Breast epithelium (tissue), 4 donors: ENCODE results near the gene AMIGO3. TPM values are rescaled to one million over a fixed set of nuclear protein-coding genes. Genes with fewer than 3 reads are reported as not detected.

ENCODE experiments used
- DNase-seq, 2 donors: peaks; one replicate each; pipeline ENCODE4 v3.0.0-alpha.2; 2019; ENCODE audit warnings: low spot score in 2 of 2
- H3K27ac ChIP-seq, 2 donors: fragments of 200-600 bp; sonication (generic) in 1 of 2; one replicate each; pipeline ENCODE4 v1.5.1; 2016 to 2019; ENCODE audit warnings: mild to moderate bottlenecking in 1 of 2
- H3K27me3 ChIP-seq, 2 donors: fragments of 200-600 bp; sonication (generic) in 1 of 2; one replicate each; pipeline versions ENCODE4 v1.5.1 to v1.6.0; 2017 to 2019; ENCODE audit warnings: control low read depth in 1 of 2, mild to moderate bottlenecking in 1 of 2
- H3K36me3 ChIP-seq: fragments of 200-600 bp; one replicate; pipeline ENCODE4 v1.5.1; 2019
- H3K4me1 ChIP-seq, 2 donors: fragments of 200-600 bp; sonication (generic); one replicate each; pipeline ENCODE4 v1.5.1; 2016 to 2019; ENCODE audit warnings: control low read depth in 1 of 2
- H3K4me3 ChIP-seq, 3 donors: fragments of 200-600 bp; sonication (generic); 1 replicate in 2 of 3; 2 replicates in 1 of 3; pipeline ENCODE4 v1.5.1; 2016 to 2019; ENCODE audit warnings: mild to moderate bottlenecking in 3 of 3, moderate library complexity in 2 of 3
- H3K9me3 ChIP-seq, 2 donors: fragments of 200-600 bp; sonication (generic) in 1 of 2; one replicate each; pipeline ENCODE4 v1.5.1; 2016 to 2019; ENCODE audit warnings: control low read depth in 1 of 2
- POLR2A ChIP-seq: fragments of 450-650 bp; IDR thresholded peaks from one replicate; pipeline ENCODE4 v1.6.1; 2016; ENCODE audit warnings: antibody characterized with exemption, mild to moderate bottlenecking, moderate library complexity
- POLR2AphosphoS5 ChIP-seq, 3 donors: sonication (generic); formaldehyde crosslinking; IDR thresholded peaks; one replicate each; pipeline ENCODE4 v1.6.1; 2017; ENCODE audit warnings: antibody characterized with exemption in 3 of 3
- intact Hi-C: fragments of 100-400 bp; cut with DNase I; formaldehyde crosslinking; loops from one replicate; pipeline ENCODE4 v1.15.1; 2023; ENCODE audit warnings: low total_unique reads
- total RNA-seq, 3 donors: library from RNA; depleted of rRNA; stranded (reverse); fragments of >200 nt; gene quantifications; one replicate each; pipeline ENCODE4 v1.1.0, GENCODE V29; 2016
- TF ChIP-seq, protein P1 (sequence below), 3 donors: fragments of 450-650 bp; IDR thresholded peaks; one replicate each; pipeline ENCODE4 v1.5.1; 2016 to 2017; ENCODE audit warnings: antibody characterized with exemption in 3 of 3, mild to moderate bottlenecking in 3 of 3, moderate library complexity in 3 of 3

The AMIGO3 gene
- total RNA-seq, 3 donors from 2014 or later, result 0.98 to 1.3 (median 1.0) TPM

DNA sequence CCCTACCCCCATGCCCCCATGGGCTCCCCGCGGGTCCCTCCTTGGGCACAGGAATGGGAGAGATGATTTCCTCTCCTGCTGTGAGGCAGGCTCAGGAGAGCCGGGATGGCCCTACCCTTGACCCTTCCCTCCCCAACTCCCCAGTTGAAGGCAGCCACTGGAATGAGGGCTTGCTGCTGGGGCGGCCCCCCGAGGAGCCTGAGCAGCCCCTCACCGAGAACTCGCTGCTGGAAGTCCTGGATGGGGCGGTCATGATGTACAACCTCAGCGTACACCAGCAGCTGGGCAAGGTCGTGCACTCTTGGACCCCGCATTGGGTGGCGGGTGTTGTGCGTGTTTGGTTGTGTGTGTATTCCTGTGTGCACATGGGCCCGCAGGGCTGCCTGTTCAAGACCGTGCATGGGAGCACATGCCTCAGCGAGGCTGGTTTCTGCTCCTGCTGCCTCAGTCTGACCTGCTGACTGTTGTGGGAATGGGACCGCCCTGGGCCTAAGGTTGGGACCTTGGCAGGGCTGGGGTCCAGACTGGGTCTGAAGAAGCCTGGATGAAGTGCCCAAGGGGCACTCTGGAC is 14.0 kb downstream of the AMIGO3 start:
- intact Hi-C loops, result no loop called here
- H3K36me3 ChIP-seq, result no peaks in the 10 kb centered on the region
- H3K4me3 ChIP-seq, result no peak overlapping the region
- H3K27ac ChIP-seq, result no peak overlapping the region
- TF ChIP-seq, protein P1, sequence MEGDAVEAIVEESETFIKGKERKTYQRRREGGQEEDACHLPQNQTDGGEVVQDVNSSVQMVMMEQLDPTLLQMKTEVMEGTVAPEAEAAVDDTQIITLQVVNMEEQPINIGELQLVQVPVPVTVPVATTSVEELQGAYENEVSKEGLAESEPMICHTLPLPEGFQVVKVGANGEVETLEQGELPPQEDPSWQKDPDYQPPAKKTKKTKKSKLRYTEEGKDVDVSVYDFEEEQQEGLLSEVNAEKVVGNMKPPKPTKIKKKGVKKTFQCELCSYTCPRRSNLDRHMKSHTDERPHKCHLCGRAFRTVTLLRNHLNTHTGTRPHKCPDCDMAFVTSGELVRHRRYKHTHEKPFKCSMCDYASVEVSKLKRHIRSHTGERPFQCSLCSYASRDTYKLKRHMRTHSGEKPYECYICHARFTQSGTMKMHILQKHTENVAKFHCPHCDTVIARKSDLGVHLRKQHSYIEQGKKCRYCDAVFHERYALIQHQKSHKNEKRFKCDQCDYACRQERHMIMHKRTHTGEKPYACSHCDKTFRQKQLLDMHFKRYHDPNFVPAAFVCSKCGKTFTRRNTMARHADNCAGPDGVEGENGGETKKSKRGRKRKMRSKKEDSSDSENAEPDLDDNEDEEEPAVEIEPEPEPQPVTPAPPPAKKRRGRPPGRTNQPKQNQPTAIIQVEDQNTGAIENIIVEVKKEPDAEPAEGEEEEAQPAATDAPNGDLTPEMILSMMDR (IDR thresholded peaks at IDR 0.05), result no peak
- no peak for TF ChIP-seq POLR2AphosphoS5 (IDR thresholded peaks at IDR 0.05)
- TF ChIP-seq POLR2A, result no peak
- DNase-seq, result no peak
- H3K9me3 ChIP-seq, result no peaks in the 10 kb centered on the region
- H3K27me3 ChIP-seq, result no peaks in the 10 kb centered on the region
- H3K4me1 ChIP-seq, result no peaks in the 10 kb centered on the region

DNA sequence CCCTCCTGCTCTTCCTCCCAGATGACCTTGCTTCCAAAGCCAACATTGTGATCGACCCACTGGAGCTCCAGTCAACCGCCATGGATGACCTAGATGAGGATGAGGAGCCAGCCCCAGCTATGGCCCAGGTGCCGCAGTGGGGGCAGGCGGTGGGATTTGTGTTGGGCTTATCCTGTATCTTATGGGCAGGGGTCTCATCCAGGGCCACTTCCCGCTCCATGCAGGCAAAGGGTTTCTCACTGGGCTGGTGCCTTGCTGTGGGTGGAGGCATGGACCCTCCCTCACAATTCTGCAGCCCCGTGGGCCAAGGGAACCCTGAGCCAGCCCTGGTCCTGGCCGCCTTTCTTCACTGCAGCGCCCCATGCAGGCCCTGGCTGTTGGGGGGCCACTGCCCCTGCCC is 14.9 kb downstream of the AMIGO3 start:
- no peak overlapping the region for H3K27ac ChIP-seq
- TF ChIP-seq POLR2AphosphoS5 (IDR thresholded peaks at IDR 0.05) (no peak), POLR2A (no peak)
- TF ChIP-seq, protein P1 (IDR thresholded peaks at IDR 0.05), result no peak
- DNase-seq, result no peak
- no peaks in the 10 kb centered on the region for H3K27me3 ChIP-seq
- H3K36me3 ChIP-seq, result no peaks in the 10 kb centered on the region
- intact Hi-C loops, result no loop called here
- H3K9me3 ChIP-seq, result no peaks in the 10 kb centered on the region
- H3K4me3 ChIP-seq, result no peak overlapping the region
- no peaks in the 10 kb centered on the region for H3K4me1 ChIP-seq

DNA sequence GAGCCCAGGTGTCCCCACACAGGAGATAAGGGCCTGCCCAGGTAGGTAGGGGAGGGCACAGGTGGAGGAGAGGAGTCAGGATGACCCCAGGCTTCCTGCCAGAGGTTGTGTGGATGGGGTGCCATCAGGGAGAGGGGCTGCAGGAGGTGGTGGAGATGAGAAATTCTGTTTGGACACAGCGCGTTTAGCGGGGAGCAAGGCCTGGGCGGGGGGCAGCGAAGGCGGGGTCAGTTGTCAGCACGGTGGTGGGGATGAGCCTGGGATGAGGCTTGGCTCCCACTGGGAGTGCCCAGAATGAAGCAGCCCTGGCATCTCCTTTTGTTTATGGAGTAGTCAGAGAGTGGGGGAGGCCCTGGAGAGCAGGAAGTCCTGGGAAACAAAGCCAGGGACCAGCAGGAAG is 15.5 kb downstream of the AMIGO3 start:
- no peaks in the 10 kb centered on the region for H3K27me3 ChIP-seq
- H3K9me3 ChIP-seq, result no peaks in the 10 kb centered on the region
- H3K27ac ChIP-seq, result no peak overlapping the region
- no peak for DNase-seq
- TF ChIP-seq POLR2AphosphoS5 (IDR thresholded peaks at IDR 0.05) (no peak), POLR2A (no peak)
- TF ChIP-seq, protein P1 (IDR thresholded peaks at IDR 0.05), result no peak
- H3K4me3 ChIP-seq, result no peak overlapping the region
- no peaks in the 10 kb centered on the region for H3K36me3 ChIP-seq
- intact Hi-C loops, result no loop called here
- no peaks in the 10 kb centered on the region for H3K4me1 ChIP-seq

DNA sequence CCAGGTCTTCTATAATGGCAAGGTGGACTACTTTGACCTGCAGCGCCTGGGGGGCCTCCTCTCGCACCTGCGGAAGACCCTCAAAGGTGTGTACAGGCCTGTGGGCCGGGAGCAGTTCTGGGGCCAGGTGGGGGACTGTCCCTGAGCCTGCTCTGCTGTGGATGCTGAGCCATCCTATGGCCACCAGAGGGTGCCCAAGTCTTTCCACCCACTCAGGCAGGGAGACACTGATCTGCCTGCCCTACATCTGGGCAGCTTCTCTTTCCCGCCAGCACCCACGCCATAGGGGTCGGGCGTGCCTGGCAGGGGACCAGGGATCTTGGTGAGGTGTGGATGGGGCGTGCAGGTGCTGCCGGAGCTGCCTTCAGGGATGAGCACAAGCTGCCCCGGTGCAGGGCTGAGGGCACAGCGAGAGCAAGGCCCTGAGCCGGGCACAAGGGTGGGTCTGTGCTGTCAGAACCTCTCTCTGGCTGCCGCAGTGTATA is 16.0 kb downstream of the AMIGO3 start:
- Histone ChIP-seq H3K4me1 (no peaks in the 10 kb centered on the region), H3K9me3 (no peaks in the 10 kb centered on the region), H3K36me3 (no peaks in the 10 kb centered on the region), H3K27me3 (no peaks in the 10 kb centered on the region), H3K4me3 (no peak overlapping the region), H3K27ac (no peak overlapping the region)
- peak in 1 of 2 donors; percentile 64 for DNase-seq
- TF ChIP-seq POLR2A (no peak), POLR2AphosphoS5 (IDR thresholded peaks at IDR 0.05) (no peak)
- TF ChIP-seq, protein P1 (IDR thresholded peaks at IDR 0.05), result peak; percentile 35 to 77 (median 67)
- intact Hi-C loops, result no loop called here

DNA sequence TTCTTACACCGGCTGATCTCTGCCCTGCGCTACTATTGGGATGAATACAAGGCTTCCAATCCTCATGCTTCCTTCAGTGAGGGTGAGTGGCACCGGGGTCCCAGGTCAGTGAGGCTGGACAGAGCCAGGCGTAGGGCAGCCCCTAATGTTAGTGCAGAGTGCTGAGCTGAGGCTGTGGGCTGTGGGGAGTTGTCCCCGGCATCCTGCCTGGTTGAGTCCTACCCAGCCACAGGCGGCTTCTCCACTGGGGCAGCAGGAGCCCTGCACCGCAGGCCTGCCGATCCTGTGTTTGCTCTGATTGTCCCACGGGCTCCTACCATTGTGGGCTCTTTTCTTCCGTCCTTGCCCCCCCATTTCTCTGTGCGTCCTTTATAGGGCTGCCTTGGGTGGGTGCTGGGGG is 16.8 kb downstream of the AMIGO3 start:
- Histone ChIP-seq H3K36me3 (no peaks in the 10 kb centered on the region), H3K27me3 (no peaks in the 10 kb centered on the region), H3K27ac (no peak overlapping the region), H3K4me1 (no peaks in the 10 kb centered on the region), H3K4me3 (no peak overlapping the region), H3K9me3 (no peaks in the 10 kb centered on the region)
- TF ChIP-seq, protein P1 (IDR thresholded peaks at IDR 0.05), result no peak
- TF ChIP-seq POLR2AphosphoS5 (IDR thresholded peaks at IDR 0.05) (no peak), POLR2A (no peak)
- intact Hi-C loops, result no loop called here
- no peak for DNase-seq
